Activated T-cell treated with anti-CD3 and anti-CD28 coated beads, Interleukin-2, amount 50 U/mL, for 24 hours (primary cell): ENCODE measurements around the gene AIF1.
A peak's percentile ranks its signal among the peaks of the same experiment; 100 is the strongest.

ENCODE experiments used
- DNase-seq: peaks from one replicate; pipeline ENCODE4 v3.0.0-alpha.2; 2020
- H3K27ac Mint-ChIP-seq: 2 replicates; pipeline ENCODE4 v1.8.0; 2020; ENCODE audit warnings: mild to moderate bottlenecking, mixed read lengths
- H3K27me3 Mint-ChIP-seq: 2 replicates; pipeline ENCODE4 v1.8.0; 2020; ENCODE audit warnings: mixed read lengths
- H3K36me3 Mint-ChIP-seq: 2 replicates; pipeline ENCODE4 v1.8.0; 2020; ENCODE audit warnings: low read depth, mixed read lengths
- H3K4me1 Mint-ChIP-seq: 2 replicates; pipeline ENCODE4 v1.8.0; 2020; ENCODE audit warnings: low read depth, mixed read lengths
- H3K4me3 Mint-ChIP-seq: 2 replicates; pipeline ENCODE4 v1.8.0; 2020; ENCODE audit warnings: mild to moderate bottlenecking, moderate library complexity, mixed read lengths
- H3K9me3 Mint-ChIP-seq: 2 replicates; pipeline ENCODE4 v1.8.0; 2020; ENCODE audit warnings: mixed read lengths

AIF1 gene

DNA sequence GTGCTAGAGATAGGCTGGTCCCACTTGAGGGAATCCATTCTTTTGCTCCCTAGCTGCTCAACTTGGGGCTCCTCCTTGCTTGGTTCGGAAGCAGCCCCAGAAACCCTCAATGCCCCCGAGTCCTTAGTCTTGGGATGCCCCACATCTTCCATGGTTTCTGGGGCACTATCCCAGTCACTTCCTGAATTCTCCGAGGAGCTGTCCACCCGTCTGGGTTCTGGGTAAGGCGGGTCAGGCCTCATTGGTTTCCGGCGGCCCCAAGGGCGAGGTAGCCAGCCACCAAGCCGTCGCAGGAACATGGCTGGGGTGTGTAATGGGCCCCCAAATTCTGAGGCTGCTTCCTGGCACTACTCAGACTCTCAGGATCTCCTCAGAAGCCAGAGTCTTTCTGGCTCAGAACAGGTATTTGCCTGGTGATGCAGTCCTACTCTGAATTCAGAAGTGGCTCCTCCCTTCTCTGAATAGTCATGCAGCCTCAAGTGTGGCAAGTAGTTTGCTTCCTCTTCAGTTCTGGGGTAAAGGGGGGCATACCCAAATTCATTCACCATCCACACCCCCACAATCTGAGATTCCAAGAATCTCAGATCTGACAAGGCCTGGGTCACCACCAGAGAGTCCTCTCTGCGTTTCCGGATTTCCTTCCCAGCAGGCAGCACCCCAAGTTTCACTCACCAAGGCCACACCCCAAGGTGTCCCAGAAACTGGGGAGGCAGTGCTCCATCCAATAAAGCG is 44.8 kb downstream of the AIF1 start:
- Mint-ChIP-seq H3K4me3 (peak overlapping the region; percentile 96), H3K27me3 (no peaks in the 10 kb centered on the region), H3K9me3 (no peaks in the 10 kb centered on the region), H3K36me3 (peaks cover 95% of the 10 kb centered on the region), H3K4me1 (peaks cover 90% of the 10 kb centered on the region), H3K27ac (peak overlapping the region; percentile 96)
- DNase-seq = no peak

DNA sequence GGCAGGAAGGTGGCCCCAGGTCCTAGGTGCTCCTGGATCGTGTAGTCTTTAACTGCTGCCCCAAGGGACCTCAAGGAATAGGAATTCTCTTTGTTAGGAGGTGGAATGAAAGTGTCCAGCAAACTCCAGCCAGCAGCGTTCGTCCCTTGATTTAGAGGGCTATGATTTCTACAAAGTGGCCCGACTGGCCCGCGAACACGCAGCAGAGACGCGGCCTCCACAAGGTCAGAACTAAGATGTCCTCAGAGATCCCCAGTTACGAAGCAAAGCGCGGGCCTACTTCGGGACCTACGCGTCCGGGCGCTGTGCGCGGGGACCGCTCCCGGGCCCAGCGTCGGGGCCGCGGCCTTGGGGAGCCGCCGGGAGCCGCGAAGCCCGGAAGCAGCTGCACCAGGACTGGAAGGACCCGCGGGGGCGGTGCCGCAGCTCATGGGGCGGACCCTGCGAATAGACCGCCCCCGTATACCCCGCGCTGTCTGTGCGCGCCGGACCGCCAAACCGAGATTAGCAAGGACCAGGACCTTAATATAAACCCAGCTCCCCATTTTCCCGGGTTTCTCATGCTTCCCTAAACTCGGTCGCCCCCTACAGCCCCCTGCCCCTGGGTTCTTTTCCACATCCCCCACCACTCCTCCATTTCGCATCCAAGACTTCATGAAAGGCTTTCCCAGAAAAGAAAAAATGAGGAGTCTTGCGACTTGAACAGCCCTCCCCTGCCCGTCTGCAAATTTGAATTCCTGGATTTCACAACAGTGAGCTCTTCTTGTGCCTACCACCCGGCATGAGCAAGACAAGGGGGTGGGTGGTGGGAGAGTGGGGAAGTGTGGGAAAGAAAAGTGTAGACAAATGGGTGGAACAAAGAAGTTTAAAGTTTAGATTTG is 45.6 kb downstream of the AIF1 start, which contains the start of gene C6orf47:
Gene C6orf47, minus strand, starts transcription at position 398 of the 881 bp plus-strand sequence. CDS start 831 bp downstream, outside the sequence.
- Mint-ChIP-seq H3K27ac (peak within 1 kb of the TSS; percentile 96), H3K36me3 (peaks cover 95% of the 10 kb centered on the region), H3K9me3 (no peaks in the 10 kb centered on the region), H3K4me3 (peak within 1 kb of the TSS; percentile 96), H3K27me3 (no peaks in the 10 kb centered on the region), H3K4me1 (peaks cover 84% of the 10 kb centered on the region)
- DNase-seq = peak; percentile 83

DNA sequence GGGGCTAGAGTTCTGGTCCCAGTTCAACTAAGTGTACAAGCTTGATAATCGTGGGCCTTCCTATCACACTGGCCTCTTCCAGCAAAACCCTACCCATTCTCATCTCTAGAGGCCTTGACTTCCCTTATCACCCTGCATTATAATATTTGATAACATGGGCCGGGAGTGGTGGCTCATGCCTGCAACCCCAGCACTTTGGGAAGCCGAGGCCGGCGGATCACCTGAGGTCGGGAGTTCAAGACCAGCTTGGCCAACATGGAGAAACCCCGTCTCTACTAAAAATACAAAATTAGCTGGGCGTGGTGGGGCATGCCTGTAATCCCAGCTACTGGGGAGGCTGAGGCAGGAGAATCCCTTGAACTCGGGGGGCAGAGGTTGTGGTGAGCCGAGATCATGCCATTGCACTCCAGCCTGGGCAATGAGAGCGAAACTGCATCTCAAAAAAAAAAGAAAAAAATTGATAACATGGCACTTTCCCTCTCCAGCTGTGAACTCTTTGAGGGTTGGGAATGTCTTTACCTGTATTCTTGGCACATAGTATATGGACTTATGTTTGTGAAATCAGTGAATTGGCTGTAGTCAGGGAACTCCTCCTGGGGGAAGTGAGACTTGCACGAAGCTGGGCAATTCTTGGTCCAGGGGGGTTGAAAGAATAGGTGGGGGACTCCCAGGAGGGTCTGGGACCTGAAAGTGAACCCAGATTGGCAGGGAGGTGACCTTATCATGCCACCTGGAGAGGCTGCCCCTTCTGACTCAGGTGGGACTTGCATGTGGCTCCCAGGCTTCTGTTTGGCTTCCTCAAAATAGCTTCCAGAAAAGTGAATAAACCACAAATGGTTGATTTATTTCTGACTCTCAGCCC is 46.5 kb downstream of the AIF1 start:
- peaks cover 95% of the 10 kb centered on the region for H3K36me3 Mint-ChIP-seq
- H3K27me3 Mint-ChIP-seq = no peaks in the 10 kb centered on the region

DNA sequence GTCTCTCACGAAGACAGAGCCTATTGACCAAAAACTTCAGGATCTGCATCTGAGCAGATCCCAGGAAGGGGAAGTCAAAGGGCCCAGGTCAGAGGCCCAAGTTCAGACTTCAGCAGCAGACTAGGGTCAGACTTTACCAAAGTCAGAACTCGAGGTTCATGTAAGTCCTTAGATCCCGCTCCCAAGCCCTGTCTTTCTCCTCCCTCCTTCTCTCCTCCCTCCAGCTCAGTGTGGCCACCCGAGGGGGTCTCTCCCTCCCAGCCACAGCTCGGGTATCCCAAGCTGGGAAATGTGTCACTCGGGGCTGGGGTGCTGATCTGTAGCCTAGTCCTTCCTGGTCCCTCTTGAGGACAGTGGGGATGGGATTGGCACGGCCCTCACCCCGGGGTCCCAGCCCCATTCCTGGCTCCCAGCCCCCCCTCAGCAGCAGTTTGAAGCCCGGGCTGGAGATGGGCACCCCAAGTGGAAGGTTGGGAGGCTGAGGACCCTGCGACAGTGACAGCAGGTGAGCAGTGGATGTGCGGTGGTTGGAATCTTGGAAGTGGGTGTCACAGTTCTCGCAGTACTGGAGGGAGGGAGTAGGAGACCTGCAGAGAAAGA is 47.2 kb downstream of the AIF1 start:
- no peak for DNase-seq
- H3K36me3 Mint-ChIP-seq = peaks cover 97% of the 10 kb centered on the region
- peak overlapping the region; percentile 76 for H3K27ac Mint-ChIP-seq
- no peaks in the 10 kb centered on the region for H3K9me3 Mint-ChIP-seq
- peaks cover 78% of the 10 kb centered on the region for H3K4me1 Mint-ChIP-seq
- H3K27me3 Mint-ChIP-seq = no peaks in the 10 kb centered on the region
- H3K4me3 Mint-ChIP-seq = peak overlapping the region; percentile 53

More for the DNA sequence above, 46.5 kb downstream of the AIF1 start:
- no peak for DNase-seq
- Mint-ChIP-seq H3K9me3 (no peaks in the 10 kb centered on the region), H3K4me1 (peaks cover 78% of the 10 kb centered on the region), H3K4me3 (peak overlapping the region; percentile 96), H3K27ac (peak overlapping the region; percentile 96)

DNA sequence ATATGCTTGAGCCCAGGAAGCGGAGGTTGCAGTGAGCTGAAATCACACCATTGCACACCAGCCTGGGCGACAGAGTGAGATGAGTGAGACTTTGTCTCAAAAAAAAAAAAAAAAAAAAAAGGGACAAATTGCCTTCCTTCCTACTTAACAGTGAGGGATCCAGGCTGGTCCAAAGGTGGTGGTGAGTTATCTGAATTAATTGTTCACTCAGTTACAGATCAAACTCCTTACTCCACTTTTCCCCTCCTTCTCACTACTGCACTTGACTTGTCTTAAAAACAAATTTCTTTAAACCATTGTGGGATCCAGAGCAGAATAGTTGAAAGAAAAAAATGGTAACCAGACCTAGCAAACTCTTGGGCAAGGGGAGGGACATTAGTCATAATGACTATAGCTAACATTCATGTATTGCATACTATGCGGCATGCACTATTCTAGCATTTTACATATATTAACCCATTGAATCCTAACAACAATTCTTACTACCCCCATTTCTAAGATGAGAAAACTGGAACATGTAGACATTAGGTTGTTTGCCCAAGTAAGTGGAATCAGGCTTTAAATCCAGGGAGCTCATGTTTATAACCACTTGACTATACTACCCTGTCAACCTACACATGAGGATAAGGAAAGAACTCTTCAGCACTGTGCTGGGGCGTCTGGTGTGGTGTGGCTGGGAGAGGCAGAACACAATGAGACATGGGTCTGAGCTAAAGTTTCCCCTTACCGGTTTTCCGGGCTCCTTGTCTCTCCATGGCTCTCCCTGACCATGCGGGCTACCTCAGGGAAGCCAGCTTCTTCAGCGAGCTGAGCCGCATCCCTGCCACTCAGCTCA is 48.3 kb downstream of the AIF1 start:
- no peak for DNase-seq
- Mint-ChIP-seq H3K27me3 (no peaks in the 10 kb centered on the region), H3K4me1 (peaks cover 78% of the 10 kb centered on the region), H3K27ac (peak overlapping the region; percentile 97), H3K36me3 (peaks cover 98% of the 10 kb centered on the region), H3K4me3 (peak overlapping the region; percentile 89), H3K9me3 (no peaks in the 10 kb centered on the region)

DNA sequence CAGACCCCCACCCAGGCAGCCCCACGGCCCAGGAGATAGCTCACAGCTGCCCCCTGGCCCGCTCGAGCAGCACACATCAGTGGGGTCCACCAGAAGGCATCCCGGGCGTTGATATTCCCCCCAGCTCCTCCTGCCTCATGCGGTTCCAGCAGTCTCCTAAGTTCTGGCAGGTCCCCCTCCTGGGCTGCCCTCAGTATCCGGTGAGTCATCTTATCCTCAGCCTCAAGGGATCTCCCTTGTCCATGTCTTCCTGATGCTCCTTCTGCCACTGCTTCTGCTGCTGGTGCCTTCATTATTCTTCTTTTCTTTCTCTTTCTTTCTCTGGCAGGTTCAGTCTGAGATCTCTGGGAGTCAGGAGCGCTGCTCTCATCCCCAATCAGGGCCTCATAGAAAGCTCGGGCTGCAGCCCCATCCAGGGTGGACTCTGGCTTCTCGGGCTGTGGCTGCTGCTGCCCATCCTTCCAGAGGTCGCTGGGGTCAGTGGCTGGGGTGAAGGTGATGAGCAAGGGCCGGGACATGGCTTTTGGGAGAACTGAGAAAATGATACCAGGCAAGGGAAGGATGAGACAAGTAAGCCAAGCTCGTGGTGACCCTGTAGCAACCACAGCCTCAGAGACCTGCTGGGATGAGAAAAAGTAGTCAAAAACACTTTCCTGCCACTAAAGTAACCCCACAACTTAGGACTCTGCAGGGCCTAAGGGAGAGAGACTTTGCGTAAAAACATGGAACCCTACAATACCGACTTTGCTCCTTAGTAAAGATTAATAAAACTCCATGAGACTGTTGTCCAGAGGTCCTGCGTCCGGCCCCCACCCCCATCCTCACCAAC is 49.1 kb downstream of the AIF1 start:
- H3K4me3 Mint-ChIP-seq = peak overlapping the region; percentile 89
- peak overlapping the region; percentile 97 for H3K27ac Mint-ChIP-seq
- peaks cover 98% of the 10 kb centered on the region for H3K36me3 Mint-ChIP-seq
- no peaks in the 10 kb centered on the region for H3K9me3 Mint-ChIP-seq
- no peaks in the 10 kb centered on the region for H3K27me3 Mint-ChIP-seq
- no peak for DNase-seq
- H3K4me1 Mint-ChIP-seq = peaks cover 78% of the 10 kb centered on the region

DNA sequence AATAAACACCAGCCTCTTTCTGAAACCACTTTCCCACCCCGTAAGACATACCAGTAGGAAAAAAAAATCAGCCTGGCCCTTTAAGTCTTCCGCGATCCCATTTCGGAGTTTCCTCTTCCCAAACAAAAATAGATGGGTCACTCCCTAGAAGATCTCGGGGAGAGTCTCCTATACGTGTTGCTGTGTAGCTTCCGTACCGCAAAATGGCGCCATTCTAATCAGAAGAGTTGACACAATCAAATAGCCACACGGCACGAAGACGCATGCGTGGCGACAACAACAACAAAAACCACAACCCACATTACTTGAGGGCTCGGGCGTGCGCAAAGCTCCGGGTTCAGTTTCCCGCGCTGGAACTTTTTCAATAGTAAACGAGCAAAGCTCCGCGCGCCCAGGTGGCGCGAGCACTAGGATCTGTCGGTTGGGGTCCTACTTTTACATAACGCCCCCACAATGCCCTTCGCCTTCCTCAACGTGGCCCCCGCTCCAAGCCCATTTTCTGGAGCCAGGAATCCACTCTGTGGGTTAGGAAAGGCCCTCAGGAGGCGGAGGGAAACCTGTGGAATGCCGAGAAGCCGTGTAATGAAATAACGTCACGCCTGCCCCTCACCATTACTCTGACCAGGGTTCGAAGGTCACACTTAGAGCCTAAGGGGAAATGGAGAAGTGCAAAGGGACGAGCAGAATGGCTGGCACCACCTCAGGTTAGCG is 49.9 kb downstream of the AIF1 start, which contains the start of gene GPANK1:
Gene GPANK1, minus strand, starts transcription at position 208 of the 711 bp plus-strand sequence. CDS start 519 bp downstream, outside the sequence.
- peaks cover 76% of the 10 kb centered on the region for H3K4me1 Mint-ChIP-seq

DNA sequence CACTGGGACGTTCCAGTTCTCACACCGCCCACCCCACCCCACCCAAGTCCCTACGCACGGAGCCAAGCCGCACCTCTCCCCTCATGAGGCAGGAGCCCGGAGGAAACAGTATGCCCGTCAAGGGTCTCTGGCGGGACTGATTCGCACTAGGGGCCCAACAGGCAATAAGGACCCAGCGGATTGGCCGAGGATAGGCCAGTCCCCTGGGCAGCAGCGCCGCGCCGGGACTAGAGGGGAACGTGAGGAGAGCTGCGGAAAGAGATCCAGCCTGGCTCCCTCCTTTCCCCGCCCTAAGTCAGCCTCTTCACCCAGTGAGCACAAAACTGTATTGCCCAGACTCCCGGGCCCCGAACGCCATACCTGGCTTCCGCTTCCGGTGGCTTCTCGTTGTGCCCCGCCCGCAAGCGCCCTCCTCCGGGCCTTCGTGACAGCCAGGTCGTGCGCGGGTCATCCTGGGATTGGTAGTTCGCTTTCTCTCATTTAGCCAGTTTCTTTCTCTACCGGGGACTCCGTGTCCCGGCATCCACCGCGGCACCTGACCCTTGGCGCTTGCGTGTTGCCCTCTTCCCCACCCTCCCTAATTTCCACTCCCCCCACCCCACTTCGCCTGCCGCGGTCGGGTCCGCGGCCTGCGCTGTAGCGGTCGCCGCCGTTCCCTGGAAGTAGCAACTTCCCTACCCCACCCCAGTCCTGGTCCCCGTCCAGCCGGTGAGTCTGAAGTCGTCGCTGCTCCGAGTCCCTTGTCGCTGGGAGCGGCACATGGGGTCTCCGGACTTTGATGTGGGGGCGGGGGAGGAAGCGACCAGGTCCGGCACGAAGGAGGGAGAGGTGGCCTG is 50.7 kb downstream of the AIF1 start, which contains the start of gene CSNK2B:
Gene CSNK2B, plus strand, starts transcription at position 580 of the 836 bp plus-strand sequence. CDS start 752 bp downstream, outside the sequence.
- Mint-ChIP-seq H3K9me3 (no peaks in the 10 kb centered on the region), H3K4me3 (peak within 1 kb of the TSS; percentile 89), H3K36me3 (peaks cover 100% of the 10 kb centered on the region), H3K27me3 (no peaks in the 10 kb centered on the region), H3K4me1 (peaks cover 74% of the 10 kb centered on the region), H3K27ac (peak within 1 kb of the TSS; percentile 97)
- peak; percentile 97 for DNase-seq

More for the DNA sequence above, 49.9 kb downstream of the AIF1 start, which contains the start of gene GPANK1:
- Mint-ChIP-seq H3K27me3 (no peaks in the 10 kb centered on the region), H3K9me3 (no peaks in the 10 kb centered on the region), H3K4me3 (peak within 1 kb of the TSS; percentile 89), H3K27ac (peak within 1 kb of the TSS; percentile 97), H3K36me3 (peaks cover 98% of the 10 kb centered on the region)
- DNase-seq = peak; percentile 86

DNA sequence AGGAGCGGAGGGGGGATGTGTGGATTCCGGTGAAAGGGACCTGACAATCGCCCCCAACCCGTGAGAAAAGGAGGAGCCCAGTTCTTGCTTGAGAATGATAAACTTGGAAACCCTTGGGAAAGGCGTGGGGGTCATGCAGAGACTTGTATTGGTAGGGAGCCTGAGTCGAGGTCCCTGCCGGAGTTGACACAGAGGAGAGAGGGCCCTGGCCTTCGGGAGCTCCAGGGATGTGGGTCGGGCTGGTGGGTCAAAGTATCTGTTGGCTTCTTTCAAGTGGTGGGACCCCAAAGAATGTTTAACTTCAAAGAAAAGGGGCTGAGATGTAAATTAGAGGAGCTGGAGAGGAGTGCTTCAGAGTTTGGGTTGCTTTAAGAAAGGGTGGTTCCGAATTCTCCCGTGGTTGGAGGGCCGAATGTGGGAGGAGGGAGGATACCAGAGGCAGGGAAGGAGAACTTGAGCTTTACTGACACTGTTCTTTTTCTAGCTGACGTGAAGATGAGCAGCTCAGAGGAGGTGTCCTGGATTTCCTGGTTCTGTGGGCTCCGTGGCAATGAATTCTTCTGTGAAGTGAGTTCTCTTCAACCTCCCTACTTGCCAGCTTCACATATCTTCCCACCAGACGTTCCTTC is 51.4 kb downstream of the AIF1 start:
- no peaks in the 10 kb centered on the region for H3K9me3 Mint-ChIP-seq
- peaks cover 67% of the 10 kb centered on the region for H3K4me1 Mint-ChIP-seq
- peak overlapping the region; percentile 97 for H3K27ac Mint-ChIP-seq
- H3K4me3 Mint-ChIP-seq = peak overlapping the region; percentile 89
- no peaks in the 10 kb centered on the region for H3K27me3 Mint-ChIP-seq
- peaks cover 100% of the 10 kb centered on the region for H3K36me3 Mint-ChIP-seq
- DNase-seq = no peak
